Pons (tissue), 1 donor: Measurements from ENCODE around the gene CTH.
"Not testable (repeated sequence)": the region's sequence is repeated elsewhere in the genome, so short reads cannot be mapped to it uniquely, and the experiment has no call there.

Source experiments
- DNase-seq: peaks from one replicate; pipeline ENCODE4 v3.0.0-alpha.2; 2016; ENCODE audit warnings: low spot score

The CTH gene

GRCh38 chr1:70455291-70455690 lies 44.2 kb downstream of the CTH start:
- DNase-seq = no peak

DNA sequence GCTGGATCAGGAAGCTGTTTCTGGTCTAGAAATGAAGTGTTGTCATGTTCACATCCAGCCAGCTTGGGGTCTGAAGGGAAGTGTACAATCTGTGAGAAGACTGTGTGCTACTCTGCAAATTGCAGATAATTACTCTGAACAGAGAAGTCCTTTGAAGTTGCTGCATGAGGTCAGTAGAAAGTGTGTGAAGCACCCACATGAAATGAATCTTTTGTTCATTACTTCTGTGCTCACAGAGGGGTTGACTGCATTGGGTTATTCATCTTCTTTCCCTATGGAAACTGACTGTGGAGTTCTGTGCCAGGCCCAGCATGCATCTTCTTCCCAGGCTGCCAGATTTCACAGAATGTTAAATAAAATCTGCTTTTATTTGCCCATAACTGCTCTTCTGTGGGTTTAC lies 47.1 kb downstream of the CTH start:
- DNase-seq = peak; percentile 95

- DNase-seq = no peak
These were observed 48.6 kb downstream of the CTH start for GRCh38 chr1:70459496-70460225.

GRCh38 chr1:70460740-70461713 lies 50.0 kb downstream of the CTH start:
- DNase-seq = not testable (repeated sequence)

DNA sequence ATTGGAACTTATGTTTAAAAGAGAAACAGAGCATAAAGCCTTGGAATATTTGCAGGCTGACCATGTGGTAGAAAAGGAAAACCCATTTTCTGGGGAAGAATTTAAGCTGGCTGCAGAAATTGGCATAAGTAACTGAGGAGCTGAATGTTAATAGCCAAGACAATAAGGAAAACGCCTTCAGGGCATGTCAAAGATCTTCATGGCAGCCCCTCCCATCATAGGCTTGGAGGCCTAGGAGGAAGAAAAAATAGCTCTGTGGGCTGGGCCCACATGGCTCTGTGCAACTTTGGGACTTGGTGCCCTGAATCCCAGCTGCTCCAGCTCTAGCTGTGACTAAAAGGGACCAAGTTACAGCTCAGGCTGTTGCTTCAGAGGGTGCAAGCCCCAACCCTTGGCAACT lies 51.5 kb downstream of the CTH start:
- no peak for DNase-seq

DNA sequence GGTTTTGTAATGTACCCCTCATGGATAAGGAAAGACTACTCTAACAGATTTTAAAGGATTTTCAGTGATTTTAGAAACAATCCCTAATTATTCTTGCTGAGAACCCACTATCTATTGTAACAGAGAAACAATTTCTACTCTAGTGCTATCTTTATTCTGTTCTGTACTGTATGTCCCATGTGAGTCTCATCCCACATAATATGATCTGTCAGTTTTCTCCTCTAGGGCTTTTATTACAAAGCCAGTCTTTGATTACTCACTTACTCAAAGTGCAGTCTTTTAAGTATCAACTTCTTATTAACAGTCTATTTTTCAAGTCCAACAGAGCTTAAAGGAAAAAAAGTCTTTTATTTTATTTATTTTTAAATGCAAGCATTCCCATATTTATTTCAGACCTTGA lies 54.8 kb downstream of the CTH start:
- DNase-seq = no peak

DNA sequence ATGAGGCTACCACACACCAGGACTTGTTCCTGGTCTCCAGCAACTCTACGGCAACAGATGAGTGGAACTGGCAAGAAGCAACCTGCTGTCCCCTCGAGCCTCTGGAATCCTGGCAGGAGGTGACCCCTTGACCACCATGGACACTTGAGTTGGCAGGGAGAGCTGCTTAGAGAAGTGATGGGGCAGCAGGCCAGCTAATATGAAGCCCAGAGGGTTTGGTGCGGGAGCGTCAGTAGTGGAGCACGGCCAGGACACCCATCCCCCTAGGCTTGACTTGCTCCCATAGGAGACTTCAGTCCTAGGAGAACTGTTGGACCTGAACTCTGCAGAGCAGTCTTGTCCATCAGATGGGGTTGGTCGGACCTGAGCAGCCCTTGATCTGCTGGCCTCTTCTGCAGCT lies 56.5 kb downstream of the CTH start:
- DNase-seq = no peak

- DNase-seq = no peak
These were observed 57.1 kb downstream of the CTH start for GRCh38 chr1:70468180-70468579.

- DNase-seq = not testable (repeated sequence)
These were observed 58.1 kb downstream of the CTH start for GRCh38 chr1:70469184-70469583.

- no peak for DNase-seq
These were observed 64.0 kb downstream of the CTH start for GRCh38 chr1:70475023-70475422.

DNA sequence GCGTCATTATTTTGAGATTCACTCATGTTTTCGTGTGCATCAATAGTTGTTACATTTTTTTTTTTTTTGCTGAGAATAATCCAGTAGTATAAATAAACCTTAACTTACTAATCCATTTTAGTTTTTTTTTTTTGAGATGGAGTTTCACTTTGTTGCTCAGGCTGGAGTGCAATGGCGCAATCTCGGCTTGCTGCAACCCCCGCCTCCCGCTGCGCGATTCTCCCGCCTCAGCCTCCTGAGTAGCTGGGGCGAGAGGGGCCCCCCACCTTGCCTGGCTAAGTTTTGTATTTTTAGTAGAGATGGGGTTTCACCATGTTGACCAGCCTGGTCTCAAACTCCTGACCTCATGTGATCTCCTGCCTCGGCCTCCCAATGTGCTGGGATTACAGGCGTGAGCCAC lies 66.0 kb downstream of the CTH start:
- no peak for DNase-seq

GRCh38 chr1:70477905-70478304 lies 66.8 kb downstream of the CTH start:
- DNase-seq = not testable (repeated sequence)

DNA sequence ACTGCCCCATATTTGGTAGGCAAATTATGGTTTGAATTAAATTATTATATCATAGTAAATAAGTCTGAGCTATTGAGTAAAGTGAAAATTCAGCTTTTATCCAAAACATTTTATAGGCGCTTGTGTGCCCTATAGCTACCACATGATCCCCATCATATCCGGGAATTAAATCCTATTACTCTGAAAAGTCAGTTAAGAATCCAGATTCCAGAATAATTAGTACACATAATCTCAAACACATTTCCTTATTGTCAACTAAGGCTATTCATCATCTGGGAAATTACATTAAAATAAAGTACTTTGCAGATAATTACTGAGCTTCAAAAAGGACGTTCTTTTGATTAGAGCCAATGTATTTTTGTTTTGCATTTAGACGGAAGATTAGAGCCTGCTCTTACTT lies 72.3 kb downstream of the CTH start:
- DNase-seq = no peak

DNA sequence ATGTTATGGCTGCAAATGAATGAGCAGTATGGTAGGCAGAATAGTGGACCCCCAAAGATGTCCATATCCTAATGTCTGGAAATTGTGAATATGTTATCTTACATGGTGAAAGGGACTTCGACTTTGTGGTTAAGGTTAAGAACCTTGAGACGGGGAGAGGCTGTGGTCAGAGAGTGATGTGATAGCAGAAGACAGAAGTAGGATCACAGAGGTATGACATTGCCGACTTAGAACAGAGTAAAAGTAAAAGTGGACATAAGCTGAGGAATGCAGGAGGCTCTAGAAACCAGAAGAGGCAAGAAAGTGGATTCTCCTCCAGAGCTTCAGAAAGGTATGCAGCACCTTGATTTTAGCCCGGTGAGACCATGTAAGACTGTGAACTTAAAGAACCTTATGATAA lies 74.6 kb downstream of the CTH start:
- no peak for DNase-seq

- DNase-seq = peak; percentile 20
These were observed 75.8 kb downstream of the CTH start for GRCh38 chr1:70486676-70487458.

DNA sequence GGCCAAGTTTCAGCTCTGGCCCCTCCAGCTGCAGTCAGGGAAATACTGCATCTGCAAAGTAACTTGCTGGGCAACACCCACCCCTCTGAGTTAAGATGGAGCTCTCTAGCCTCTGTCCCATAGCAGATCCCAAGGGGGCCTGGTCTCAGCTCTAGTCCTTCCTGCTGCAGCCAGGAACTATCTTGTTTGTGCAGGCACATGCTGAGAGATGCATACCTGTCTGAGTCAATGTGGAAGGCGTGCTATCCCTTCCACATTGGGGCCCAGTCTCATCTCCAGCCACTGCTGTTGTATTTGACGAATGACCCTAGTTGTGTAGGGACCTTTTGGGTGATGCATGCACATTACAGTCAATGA lies 76.4 kb downstream of the CTH start:
- no peak for DNase-seq

DNA sequence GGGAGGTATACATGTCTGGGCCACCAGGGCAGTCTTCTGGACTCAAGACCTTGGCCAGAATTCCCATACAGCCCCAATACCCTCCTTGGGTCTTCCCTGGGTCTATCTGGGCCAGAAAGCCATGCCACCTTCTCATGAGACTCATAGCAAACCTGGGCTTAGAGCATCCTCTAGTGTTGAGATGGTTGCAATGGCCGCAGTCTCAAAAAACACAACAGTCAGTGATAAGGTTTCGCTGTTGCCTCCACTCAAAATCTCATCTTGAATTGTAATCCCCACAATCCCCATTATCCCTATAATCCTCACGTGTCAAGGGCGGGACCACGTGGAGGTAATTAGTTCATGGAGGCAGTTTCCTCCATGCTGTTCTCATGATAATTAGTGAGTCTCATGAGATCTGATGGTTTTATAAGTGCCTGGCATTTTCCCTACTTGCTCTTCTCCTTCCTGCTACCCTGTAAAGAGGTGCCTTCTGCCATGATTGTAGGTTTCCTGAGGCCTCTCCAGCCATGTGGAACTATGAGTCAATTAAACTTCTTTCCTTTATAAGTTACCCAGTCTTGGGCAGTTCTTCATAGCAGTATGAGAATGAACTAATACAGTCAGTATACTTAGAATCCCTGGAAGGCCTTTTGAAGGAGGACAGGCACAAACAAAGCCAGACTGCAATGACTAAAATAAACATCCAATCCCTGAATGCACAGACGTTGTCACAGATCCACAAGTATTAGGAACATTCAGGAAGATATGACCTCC lies 77.0 kb downstream of the CTH start:
- peak; percentile 74 for DNase-seq
